ENCODE measurements around the gene CCT6B. TPM values are rescaled to one million over a fixed set of nuclear protein-coding genes. Genes with fewer than 3 reads are reported as not detected.
A peak's percentile ranks its signal among the peaks of the same experiment; 100 is the strongest.

The CCT6B gene
- total and polyA plus RNA-seq, 2 of the 13 experiments (the other 11 are each of a cell fraction or from before 2014, with no cell fraction given) = 0.41 to 1.4 TPM

DNA sequence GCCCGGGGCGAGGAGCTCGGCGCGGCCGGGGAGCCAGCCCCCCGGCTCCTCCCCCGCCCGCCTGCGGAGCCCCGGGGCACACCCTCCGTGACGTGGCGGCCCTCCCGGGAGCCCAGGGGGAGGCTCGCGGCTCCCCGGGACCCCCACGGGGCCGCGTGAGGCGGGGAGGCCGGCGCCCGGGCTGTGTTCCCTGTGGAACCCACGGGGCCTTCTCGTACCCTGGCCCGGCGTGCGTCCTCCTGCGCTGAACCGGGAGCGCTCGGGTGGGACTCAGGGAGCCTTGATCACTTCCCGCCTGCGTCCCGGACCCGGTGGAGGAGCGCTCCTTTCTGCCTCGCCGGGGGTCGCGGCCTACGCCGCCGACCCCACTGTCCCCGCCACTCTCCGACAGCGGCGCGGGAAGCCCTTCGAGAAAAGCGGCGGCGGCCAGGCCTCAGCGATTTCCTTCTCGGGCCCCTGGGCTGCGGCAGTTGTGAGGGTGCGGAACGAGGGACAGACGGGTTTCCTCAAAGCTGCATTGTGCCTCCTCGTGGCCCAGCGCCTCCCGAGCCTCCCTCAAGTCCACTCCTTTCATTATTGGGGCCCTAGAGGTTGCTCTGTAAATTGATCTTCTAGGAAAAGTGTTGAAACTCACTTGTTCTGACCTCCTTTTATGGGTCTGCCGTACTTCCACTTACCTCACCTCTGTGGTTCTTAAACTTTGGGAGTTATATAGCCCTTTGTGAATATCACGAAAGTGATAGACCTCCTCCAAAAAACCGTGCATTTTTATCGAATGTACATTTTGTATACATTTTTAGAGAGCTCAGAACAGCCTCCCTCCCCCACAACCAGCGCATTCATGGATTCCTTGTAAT lies 19.6 kb upstream of the CCT6B start (continued):
- peak; percentile 45 for TF ChIP-seq YEATS4 (CRISPR knock-in tag; IDR thresholded peaks at IDR 0.05; ENCODE audit: borderline replicate concordance)
- TF ChIP-seq ZNF501 (CRISPR knock-in tag; IDR thresholded peaks at IDR 0.05) = no peak
- TF ChIP-seq, protein P1, sequence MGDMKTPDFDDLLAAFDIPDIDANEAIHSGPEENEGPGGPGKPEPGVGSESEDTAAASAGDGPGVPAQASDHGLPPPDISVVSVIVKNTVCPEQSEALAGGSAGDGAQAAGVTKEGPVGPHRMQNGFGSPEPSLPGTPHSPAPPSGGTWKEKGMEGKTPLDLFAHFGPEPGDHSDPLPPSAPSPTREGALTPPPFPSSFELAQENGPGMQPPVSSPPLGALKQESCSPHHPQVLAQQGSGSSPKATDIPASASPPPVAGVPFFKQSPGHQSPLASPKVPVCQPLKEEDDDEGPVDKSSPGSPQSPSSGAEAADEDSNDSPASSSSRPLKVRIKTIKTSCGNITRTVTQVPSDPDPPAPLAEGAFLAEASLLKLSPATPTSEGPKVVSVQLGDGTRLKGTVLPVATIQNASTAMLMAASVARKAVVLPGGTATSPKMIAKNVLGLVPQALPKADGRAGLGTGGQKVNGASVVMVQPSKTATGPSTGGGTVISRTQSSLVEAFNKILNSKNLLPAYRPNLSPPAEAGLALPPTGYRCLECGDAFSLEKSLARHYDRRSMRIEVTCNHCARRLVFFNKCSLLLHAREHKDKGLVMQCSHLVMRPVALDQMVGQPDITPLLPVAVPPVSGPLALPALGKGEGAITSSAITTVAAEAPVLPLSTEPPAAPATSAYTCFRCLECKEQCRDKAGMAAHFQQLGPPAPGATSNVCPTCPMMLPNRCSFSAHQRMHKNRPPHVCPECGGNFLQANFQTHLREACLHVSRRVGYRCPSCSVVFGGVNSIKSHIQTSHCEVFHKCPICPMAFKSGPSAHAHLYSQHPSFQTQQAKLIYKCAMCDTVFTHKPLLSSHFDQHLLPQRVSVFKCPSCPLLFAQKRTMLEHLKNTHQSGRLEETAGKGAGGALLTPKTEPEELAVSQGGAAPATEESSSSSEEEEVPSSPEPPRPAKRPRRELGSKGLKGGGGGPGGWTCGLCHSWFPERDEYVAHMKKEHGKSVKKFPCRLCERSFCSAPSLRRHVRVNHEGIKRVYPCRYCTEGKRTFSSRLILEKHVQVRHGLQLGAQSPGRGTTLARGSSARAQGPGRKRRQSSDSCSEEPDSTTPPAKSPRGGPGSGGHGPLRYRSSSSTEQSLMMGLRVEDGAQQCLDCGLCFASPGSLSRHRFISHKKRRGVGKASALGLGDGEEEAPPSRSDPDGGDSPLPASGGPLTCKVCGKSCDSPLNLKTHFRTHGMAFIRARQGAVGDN (CRISPR knock-in tag; IDR thresholded peaks at IDR 0.05) = peak; percentile 68; the same call in 1 of the 2 replicates
- no peak for TF ChIP-seq ZNF720 (CRISPR knock-in tag; IDR thresholded peaks at IDR 0.05)
- no peak; the same call in 1 of the 2 replicates for TF ChIP-seq ZNF329 (CRISPR knock-in tag; IDR thresholded peaks at IDR 0.05; ENCODE audit: low read depth)
- TF ChIP-seq STAT5B (CRISPR knock-in tag; IDR thresholded peaks at IDR 0.05) = no peak
- TF ChIP-seq ZNF296 (CRISPR knock-in tag; conservative IDR thresholded peaks at IDR 0.05) = peak; percentile 22; the same call in 1 of the 2 replicates
- TF ChIP-seq RORA (CRISPR knock-in tag; IDR thresholded peaks at IDR 0.05) = no peak
- no peak for TF ChIP-seq ZSCAN9 (CRISPR knock-in tag; IDR thresholded peaks at IDR 0.05; ENCODE audit: borderline replicate concordance)
- no peak for TF ChIP-seq ZNF83 (CRISPR knock-in tag; IDR thresholded peaks at IDR 0.05; ENCODE audit: borderline replicate concordance)
- TF ChIP-seq, protein P2, sequence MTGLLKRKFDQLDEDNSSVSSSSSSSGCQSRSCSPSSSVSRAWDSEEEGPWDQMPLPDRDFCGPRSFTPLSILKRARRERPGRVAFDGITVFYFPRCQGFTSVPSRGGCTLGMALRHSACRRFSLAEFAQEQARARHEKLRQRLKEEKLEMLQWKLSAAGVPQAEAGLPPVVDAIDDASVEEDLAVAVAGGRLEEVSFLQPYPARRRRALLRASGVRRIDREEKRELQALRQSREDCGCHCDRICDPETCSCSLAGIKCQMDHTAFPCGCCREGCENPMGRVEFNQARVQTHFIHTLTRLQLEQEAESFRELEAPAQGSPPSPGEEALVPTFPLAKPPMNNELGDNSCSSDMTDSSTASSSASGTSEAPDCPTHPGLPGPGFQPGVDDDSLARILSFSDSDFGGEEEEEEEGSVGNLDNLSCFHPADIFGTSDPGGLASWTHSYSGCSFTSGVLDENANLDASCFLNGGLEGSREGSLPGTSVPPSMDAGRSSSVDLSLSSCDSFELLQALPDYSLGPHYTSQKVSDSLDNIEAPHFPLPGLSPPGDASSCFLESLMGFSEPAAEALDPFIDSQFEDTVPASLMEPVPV (CRISPR knock-in tag; IDR thresholded peaks at IDR 0.05) = no peak
- 0 out of 2 replicates have a peak, but pooled peaks have one; percentile 23 for TF ChIP-seq ZNF317 (CRISPR knock-in tag; IDR thresholded peaks at IDR 0.05)
- no peak for TF ChIP-seq YY1 (IDR thresholded peaks at IDR 0.05; ENCODE audit: insufficient read depth, insufficient replicate concordance, low read depth, low read length)
- TF ChIP-seq ZNF337 (CRISPR knock-in tag; IDR thresholded peaks at IDR 0.05; ENCODE audit: borderline replicate concordance, low read depth) = no peak
- TF ChIP-seq, protein P3, sequence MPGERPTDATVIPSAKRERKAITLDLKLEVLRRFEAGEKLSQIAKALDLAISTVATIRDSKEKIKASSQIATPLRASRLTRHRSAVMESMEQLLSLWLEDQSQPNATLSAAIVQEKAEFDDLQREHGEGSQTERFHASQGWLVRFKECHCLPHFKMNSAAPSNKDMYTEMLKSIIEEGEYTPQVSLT (CRISPR knock-in tag; IDR thresholded peaks at IDR 0.05; ENCODE audit: borderline replicate concordance, low read depth) = no peak
- peak; percentile 18 for TF ChIP-seq DMAP1 (CRISPR knock-in tag; IDR thresholded peaks at IDR 0.05)
- no peak for TF ChIP-seq ATAD3A (CRISPR knock-in tag; IDR thresholded peaks at IDR 0.05)
- TF ChIP-seq HOXA7 (CRISPR knock-in tag; IDR thresholded peaks at IDR 0.05) = no peak
- TF ChIP-seq, protein P4, sequence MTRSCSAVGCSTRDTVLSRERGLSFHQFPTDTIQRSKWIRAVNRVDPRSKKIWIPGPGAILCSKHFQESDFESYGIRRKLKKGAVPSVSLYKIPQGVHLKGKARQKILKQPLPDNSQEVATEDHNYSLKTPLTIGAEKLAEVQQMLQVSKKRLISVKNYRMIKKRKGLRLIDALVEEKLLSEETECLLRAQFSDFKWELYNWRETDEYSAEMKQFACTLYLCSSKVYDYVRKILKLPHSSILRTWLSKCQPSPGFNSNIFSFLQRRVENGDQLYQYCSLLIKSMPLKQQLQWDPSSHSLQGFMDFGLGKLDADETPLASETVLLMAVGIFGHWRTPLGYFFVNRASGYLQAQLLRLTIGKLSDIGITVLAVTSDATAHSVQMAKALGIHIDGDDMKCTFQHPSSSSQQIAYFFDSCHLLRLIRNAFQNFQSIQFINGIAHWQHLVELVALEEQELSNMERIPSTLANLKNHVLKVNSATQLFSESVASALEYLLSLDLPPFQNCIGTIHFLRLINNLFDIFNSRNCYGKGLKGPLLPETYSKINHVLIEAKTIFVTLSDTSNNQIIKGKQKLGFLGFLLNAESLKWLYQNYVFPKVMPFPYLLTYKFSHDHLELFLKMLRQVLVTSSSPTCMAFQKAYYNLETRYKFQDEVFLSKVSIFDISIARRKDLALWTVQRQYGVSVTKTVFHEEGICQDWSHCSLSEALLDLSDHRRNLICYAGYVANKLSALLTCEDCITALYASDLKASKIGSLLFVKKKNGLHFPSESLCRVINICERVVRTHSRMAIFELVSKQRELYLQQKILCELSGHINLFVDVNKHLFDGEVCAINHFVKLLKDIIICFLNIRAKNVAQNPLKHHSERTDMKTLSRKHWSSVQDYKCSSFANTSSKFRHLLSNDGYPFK (CRISPR knock-in tag; IDR thresholded peaks at IDR 0.05; ENCODE audit: borderline replicate concordance) = no peak
